Stimulated activated CD4-positive, alpha-beta T cell treated with anti-CD3 and anti-CD28 coated beads, Interleukin-4, amount 100 ng/mL, for 48 hours (primary cell): Measurements from ENCODE around the gene CPSF3.
"Not testable (repeated sequence)": the region's sequence is repeated elsewhere in the genome, so short reads cannot be mapped to it uniquely, and the experiment has no call there.

ENCODE experiments used
- DNase-seq, 2 donors: peaks; one replicate each; pipeline ENCODE4 v3.0.0-alpha.2; 2020; ENCODE audit warnings: low read depth in 2 of 2

The CPSF3 gene

GRCh38 chr2:9394816-9395215 is 28.6 kb upstream of the CPSF3 start:
- no peak for DNase-seq

GRCh38 chr2:9397201-9397600 is 26.3 kb upstream of the CPSF3 start:
- DNase-seq = no peak

- not testable (repeated sequence) for DNase-seq
Observed at GRCh38 chr2:9398251-9398650, 25.2 kb upstream of the CPSF3 start.

GRCh38 chr2:9398881-9399780 is 24.3 kb upstream of the CPSF3 start:
- no peak for DNase-seq

GRCh38 chr2:9400268-9401058 is 23.0 kb upstream of the CPSF3 start:
- no peak for DNase-seq

- no peak for DNase-seq
Observed at GRCh38 chr2:9401059-9401547, 22.4 kb upstream of the CPSF3 start.

- no peak for DNase-seq
Observed at GRCh38 chr2:9401646-9402371, 21.6 kb upstream of the CPSF3 start.

- DNase-seq = no peak
Observed at GRCh38 chr2:9403924-9404323, 19.5 kb upstream of the CPSF3 start.

- no peak for DNase-seq
Observed at GRCh38 chr2:9404451-9404850, 19.0 kb upstream of the CPSF3 start.

GRCh38 chr2:9405636-9406035 is 17.8 kb upstream of the CPSF3 start:
- DNase-seq = no peak

- DNase-seq = no peak
Observed at GRCh38 chr2:9406529-9407362, 16.7 kb upstream of the CPSF3 start.

- DNase-seq = no peak
Observed at GRCh38 chr2:9407363-9407811, 16.1 kb upstream of the CPSF3 start.

- DNase-seq = no peak
Observed at GRCh38 chr2:9408641-9409151, 14.8 kb upstream of the CPSF3 start.

GRCh38 chr2:9410108-9410507 is 13.3 kb upstream of the CPSF3 start:
- DNase-seq = no peak

- DNase-seq = no peak
Observed at GRCh38 chr2:9412781-9413180, 10.7 kb upstream of the CPSF3 start.

GRCh38 chr2:9415516-9416169 is 7.8 kb upstream of the CPSF3 start:
- no peak for DNase-seq

GRCh38 chr2:9416267-9416961 is 7.0 kb upstream of the CPSF3 start:
- no peak for DNase-seq

GRCh38 chr2:9416962-9417316 is 6.5 kb upstream of the CPSF3 start:
- no peak for DNase-seq

- no peak for DNase-seq
Observed at GRCh38 chr2:9417725-9418124, 5.7 kb upstream of the CPSF3 start.

GRCh38 chr2:9418746-9419145 is 4.7 kb upstream of the CPSF3 start:
- DNase-seq = no peak
